ENCODE measurements around the gene RABGGTB. TPM values are rescaled to one million over a fixed set of nuclear protein-coding genes. Genes with fewer than 3 reads are reported as not detected.
"Not testable (repeated sequence)": the region's sequence is repeated elsewhere in the genome, so short reads cannot be mapped to it uniquely, and the experiment has no call there.

Gene RABGGTB
- total RNA-seq, 1 donor from 2014 or later: 59.3 TPM

DNA sequence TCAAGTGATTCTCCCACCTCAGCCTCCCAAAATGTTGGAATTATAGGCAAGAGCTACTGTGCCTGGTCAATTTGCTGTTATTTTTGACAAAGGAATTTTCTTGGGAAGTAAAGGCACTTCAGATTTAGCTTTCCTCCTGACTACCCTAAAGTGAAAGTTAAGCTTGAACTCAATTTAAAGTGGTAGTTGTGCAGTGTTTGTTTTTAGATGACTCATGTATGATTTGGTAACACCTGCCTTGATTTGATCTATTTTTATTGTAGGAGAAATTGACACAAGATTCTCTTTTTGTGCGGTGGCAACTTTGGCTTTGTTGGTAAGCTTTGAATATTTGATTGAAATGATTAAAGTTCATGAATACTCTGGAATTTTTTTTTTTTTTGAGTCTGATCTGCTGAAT lies 5.0 kb downstream of the RABGGTB start:
- DNase-seq (no peak), ATAC-seq (ENCODE audit: poor library complexity) (no peak)
- intact Hi-C loops (cut with DNase I): no loop called here

DNA sequence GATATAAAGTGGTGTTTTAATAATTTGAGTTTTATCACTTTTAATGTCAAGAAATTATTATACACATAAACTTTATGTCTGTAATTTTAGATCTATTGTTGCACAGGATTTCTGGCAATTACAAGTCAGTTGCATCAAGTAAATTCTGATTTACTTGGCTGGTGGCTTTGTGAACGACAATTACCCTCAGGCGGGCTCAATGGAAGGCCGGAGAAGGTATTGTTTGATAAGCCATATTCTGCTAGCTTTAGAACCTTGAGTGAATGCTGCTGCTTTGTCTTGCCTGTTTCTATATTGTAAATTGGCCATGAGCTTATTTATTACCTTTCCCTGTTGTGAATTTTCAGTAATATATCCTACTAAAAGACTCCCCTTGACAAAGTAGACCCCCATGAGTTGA lies 6.0 kb downstream of the RABGGTB start:
- no peak for ATAC-seq (ENCODE audit: poor library complexity)
- no peak for DNase-seq
- intact Hi-C loops (cut with DNase I): no loop called here

DNA sequence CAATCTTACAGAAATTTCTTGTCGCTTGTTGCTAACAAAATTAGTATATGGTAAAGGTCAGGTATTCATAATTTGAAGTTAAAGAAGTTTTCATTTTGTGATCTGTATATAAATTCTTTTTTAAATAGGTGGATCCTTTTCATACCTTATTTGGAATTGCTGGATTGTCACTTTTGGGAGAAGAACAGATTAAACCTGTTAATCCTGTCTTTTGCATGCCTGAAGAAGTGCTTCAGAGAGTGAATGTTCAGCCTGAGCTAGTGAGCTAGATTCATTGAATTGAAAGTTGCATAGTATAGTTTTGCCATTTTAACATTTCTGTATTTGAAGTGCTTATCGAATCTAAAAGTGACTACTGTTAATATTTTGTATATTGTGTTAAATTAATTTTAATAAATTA lies 8.3 kb downstream of the RABGGTB start:
- DNase-seq (no peak), ATAC-seq (ENCODE audit: poor library complexity) (no peak)
- intact Hi-C loops (cut with DNase I): no loop called here

DNA sequence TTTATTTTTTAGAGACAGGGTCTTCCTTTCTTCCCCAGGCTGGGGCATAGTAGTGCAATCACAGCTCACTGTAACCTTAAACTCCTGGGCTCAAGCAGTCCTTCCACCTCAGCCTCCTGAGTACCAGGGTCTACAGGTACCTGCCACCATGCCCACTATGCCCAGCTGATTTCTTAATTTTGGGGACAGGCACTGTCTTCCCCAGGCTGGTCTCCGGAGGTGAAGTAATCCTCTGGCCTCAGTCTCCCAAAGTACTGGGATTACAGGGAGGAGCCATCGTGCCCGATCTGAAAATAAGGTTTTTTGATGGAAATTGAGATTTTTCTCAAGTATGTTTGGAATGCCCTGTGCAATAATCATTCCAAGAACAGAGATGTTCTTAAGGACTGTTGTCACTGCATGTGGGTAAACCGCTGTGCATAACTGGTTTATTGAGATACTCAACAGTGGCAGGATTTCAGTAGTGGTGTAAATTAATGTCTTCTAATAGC lies 9.7 kb downstream of the RABGGTB start:
- intact Hi-C loops (cut with DNase I): no loop called here
- DNase-seq: no peak
- ATAC-seq (ENCODE audit: poor library complexity): no peak

DNA sequence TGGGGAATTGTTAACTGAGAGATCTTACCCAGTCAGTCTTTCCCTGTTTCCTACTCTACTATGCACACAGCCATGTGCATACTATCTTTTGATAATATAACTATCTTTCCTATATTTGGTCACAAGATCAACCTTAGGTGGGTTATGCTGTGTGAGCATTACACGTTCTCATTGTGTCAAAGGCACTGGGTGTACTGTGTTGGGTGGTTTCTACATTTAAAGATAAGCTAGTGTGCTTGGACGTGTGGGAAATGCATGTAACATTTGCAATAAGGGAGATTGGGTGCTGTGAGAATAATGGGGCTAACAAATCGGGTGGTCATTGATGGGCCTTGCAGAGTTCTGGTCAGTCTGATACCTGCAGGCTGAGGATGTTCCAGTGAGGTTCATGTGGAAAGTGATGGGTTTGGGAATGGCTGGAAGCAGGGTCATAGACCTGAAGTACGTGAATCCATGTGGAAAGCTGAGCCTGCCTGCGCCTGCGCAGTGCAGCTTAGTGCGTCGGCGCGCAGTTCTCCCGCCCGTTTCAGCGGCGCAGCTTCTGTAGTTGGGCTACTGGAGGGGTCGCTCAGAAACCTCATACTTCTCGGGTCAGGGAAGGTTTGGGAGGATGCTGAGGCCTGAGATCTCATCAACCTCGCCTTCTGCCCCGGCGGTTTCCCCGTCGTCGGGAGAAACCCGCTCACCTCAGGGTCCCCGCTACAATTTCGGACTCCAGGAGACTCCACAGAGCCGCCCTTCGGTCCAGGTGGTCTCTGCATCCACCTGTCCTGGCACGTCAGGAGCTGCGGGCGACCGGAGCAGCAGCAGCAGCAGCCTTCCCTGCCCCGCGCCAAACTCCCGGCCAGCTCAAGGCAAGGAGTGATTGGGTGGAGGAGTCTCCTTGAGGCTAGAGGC lies 10.6 kb downstream of the RABGGTB start, which contains the start of gene MSH4:
TSS of gene MSH4 (plus strand) at position 507 of the 897 bp plus-strand sequence. CDS start at position 611, 104 bp downstream.
- ATAC-seq (ENCODE audit: poor library complexity) (peak; percentile 23), DNase-seq (no peak)
- intact Hi-C loops (cut with DNase I): no loop called here

DNA sequence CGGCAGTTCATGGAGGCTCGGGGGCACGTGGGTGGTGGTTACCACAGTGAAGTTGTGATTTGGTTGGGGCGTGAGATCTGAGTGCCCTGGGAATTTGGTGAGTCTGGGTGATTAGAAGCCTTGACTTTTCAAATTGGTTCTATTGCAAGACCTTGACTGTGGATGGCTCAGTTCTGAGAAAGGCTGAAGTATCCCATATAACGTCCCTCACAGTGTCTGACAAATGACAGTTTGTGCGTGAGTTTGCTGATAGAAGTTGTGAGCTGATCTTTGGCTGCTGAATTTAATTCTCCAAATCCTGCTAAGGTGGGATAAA lies 11.2 kb downstream of the RABGGTB start:
- no peak for DNase-seq
- ATAC-seq (ENCODE audit: poor library complexity): no peak
- intact Hi-C loops (cut with DNase I): no loop called here

DNA sequence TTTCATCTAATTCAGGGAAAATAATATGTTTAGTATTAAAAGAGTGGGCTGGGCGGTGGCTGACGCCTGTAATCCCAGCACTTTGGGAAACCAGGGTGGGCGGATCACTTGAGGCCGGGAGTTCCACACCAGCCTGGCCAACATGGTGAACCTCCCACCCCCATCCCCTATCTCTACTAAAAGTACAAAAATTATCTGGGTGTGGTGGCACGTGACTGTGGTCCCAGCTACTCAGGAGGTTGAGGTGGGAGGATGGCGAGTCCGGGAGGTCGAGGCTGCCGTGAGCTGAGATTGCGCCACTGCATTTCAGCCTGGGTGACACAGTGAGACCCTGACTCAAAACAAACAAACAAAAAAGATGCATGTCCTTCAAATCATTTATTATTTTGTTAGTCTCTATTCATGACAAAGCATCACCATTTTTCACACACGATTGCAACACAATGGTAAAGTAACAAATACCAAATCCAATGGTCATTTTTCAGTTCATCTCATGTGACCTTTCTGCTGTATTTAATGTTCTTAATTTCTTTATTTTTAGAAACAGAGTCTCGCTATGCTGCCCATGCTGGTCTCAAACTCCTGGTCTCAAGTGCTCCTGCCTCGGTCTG lies 11.7 kb downstream of the RABGGTB start:
- DNase-seq (no peak), ATAC-seq (ENCODE audit: poor library complexity) (peak; percentile 17)
- intact Hi-C loops (cut with DNase I): no loop called here

DNA sequence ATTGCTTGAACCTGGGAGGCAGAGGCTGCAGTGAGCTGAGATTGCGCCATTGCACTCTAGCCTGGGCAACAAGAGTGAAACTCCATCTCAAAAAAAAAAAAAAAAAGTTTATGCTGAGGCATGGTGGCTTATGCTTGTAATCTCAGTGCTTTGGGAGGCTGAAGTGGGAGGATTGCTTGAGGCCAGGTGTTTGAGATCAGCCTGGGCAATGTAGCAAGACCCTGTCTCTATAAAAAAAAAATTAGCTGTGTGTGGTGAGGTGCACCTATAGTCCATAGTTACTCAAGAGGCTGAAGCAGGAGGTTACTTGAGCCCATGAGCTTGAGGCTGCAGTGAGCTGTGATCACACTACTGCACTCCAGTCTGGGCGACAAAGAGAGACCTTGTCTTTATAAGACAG lies 15.4 kb downstream of the RABGGTB start:
- ATAC-seq (ENCODE audit: poor library complexity); intact Hi-C loops (cut with DNase I); DNase-seq: not testable (repeated sequence)

DNA sequence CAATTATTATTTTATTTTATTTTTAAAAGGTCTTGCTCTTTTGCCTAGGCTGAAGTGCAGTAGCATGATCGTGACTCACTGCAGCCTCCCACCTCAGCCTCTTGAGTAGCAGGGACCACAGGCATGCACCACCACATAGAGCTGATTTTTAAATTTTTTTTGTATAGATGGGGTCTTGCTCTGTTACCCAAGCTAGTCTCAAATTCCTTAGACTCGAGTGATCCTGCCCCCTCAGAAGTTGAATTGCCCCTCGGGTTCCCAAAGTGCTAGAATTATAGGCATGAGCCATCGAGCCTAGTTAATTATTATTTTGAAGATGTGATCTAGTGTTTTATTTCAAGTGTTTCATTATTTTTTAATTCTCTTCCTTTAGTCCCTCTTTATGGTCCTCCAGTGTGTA lies 22.9 kb downstream of the RABGGTB start:
- DNase-seq: no peak
- intact Hi-C loops (cut with DNase I): no loop called here
- ATAC-seq (ENCODE audit: poor library complexity): no peak

DNA sequence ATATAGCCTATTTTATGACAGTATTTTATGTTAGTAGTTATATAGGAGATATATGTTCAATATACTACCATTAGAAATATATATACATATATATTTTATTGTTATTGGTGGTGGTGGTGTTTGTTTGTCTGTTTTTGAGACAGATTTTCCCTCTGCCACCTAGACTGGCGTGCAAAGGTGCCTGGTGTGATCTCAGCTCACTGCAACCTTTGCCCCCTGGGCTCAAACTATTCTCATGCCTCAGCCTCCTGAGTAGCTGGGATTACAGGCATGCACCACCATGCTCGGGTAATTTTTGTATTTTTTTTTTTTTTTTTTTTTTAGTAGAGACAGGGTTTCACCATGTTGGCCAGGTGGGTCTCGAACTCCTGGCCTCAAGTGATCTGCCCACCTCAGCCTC lies 24.1 kb downstream of the RABGGTB start:
- intact Hi-C loops (cut with DNase I); DNase-seq: not testable (repeated sequence)

DNA sequence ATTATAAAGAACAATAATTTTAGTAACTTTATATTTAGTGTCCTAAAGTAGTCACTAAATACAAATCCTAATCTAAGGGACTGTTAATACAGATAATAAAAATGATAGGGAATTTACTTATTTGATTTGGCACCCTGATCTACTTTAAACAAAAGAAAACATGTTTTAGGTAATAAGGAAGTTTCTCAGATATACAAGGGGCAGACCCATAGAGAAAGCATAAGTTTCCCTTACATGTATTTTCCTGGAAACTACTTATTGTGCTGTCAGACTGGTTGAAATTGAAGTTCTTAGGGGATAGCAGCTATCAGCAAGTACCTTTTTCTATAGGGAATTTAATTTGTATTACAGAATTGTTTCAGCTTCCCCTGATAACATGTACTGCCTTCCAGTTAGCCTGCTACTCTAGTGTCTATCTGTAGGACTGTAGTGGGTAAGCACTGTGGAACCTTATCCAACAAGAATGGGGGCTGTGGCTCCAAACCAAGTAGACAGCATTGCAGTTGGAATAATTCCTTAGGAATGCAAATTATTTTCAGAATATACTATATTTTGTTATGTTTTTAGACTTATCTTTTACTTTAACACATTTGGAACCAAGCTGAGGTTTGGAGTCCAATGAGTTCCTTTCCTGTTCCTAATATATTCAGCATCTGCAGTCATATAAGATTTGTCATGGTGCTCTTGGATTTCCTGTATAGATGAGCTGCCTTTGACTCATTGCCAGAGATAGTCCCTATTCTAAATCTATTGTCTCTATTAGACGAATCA lies 25.3 kb downstream of the RABGGTB start:
- ATAC-seq (ENCODE audit: poor library complexity) (no peak), DNase-seq (no peak)
- intact Hi-C loops (cut with DNase I): no loop called here

More for the DNA sequence above, 24.1 kb downstream of the RABGGTB start:
- ATAC-seq (ENCODE audit: poor library complexity): not testable (repeated sequence)

DNA sequence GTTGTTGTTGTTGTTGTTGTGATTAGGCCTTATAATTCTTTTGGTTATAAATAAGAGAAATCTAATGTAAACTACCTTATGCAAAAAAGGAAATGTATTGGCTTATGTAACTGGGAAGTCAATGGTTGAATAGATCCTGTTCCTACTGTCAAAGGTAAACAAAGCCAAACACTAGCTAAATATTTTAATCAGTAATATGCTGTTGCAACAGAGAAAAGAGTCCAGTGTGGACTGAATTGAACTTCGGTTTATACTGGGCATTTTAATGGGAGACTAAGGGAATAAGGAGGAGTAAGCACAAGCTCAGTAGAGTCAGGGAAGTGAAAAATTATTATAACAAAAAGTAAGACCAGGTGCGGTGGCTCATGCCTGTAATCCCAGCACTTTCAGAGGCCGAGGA lies 26.0 kb downstream of the RABGGTB start:
- ATAC-seq (ENCODE audit: poor library complexity) (no peak), DNase-seq (no peak)
- intact Hi-C loops (cut with DNase I): no loop called here

DNA sequence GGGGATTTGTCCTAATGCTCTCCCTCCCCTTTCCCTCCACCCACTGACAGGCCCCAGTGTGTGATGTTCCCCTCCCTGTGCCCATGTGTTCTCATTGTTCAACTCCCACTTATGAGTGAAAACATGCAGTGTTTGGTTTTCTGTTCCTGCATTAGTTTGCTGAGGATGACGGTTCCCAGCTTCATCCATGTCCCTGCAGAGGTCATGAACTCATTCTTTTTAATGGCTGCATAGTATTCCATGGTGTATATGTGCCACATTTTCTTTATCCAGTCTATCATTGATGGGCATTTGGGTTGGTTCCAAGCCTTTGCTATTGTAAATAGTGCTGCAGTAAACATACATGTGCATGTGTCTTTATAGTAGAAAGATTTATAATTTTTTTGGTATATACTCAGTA lies 37.5 kb downstream of the RABGGTB start:
- DNase-seq; intact Hi-C loops (cut with DNase I); ATAC-seq (ENCODE audit: poor library complexity): not testable (repeated sequence)

DNA sequence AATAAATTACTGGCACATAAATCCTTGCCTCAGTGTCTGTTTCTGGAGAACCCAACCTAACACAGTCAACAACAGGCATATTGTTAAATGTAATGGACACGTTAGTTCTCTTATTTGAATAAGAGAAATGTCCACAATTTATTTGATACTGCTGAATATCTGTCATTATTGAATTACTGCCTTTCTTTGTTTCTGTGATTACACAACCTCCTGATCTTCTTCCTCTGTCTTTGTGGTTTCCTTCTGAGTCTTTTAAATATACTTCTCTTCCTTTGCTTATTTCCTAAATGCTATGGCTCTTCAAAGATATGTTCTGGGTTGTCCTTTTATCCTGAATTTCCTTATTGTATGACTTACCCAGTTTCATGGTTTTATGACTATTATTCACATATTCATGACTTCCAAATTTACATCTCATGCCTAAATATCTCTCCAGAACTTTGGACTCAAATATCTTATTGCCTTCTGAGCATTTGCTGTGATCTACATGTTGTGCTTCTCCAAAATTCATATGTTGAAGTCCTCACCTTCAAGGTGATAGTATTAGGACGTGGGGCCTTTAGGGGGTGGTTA lies 50.6 kb downstream of the RABGGTB start:
- intact Hi-C loops (cut with DNase I): no loop called here
- ATAC-seq (ENCODE audit: poor library complexity) (no peak), DNase-seq (no peak)

DNA sequence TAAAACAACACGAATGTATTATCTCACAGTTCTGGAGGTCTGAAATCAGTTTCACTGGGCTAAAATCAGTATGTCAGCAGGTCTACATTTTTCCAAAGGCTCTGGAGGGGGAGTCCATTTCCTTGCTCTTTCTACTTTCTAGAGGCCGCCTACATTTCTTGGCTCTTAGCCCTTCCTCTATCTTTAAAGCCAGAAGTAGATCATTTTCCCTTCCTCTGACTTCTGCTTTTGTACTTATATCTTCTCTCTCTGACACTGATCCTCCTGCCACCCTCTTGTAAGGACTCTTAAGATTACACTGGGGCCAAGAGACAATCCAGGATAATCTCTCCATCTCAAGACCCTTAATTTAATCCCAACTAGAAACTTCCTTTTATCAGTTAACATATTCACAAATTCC lies 52.0 kb downstream of the RABGGTB start:
- intact Hi-C loops (cut with DNase I): no loop called here
- ATAC-seq (ENCODE audit: poor library complexity) (no peak), DNase-seq (no peak)

DNA sequence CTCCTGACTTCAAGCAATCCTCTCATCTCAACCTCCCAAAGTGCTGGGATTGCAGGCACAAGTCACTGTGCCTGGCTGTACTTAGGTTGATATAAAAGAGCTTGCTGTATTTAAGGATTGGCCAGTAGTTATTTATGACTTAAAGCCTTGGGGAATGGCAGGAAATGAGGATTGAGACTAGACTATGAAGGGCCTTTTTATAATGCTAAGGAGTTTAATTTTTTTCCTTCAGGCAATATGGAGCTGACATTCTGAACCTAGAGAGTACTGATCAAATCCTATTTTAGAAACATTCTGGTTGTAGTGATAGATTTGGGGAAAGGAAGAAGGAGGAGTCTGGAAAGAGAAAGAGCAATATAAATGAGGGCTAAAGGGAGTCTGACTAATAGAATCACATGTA lies 55.4 kb downstream of the RABGGTB start:
- ATAC-seq (ENCODE audit: poor library complexity): no peak
- intact Hi-C loops (cut with DNase I): no loop called here
- DNase-seq: no peak

Measured in Right ventricle myocardium superior (tissue), 1 donor.